HepG2 (cell line): Measurements from ENCODE around the gene MTMR4. TPM values are rescaled to one million over a fixed set of nuclear protein-coding genes. Genes with fewer than 3 reads are reported as not detected.
A peak's percentile ranks its signal among the peaks of the same experiment; 100 is the strongest.

Source experiments
- CHCHD3 ChIP-seq: sonication (generic); formaldehyde crosslinking; IDR thresholded peaks from 2 replicates; pipeline ENCODE4 v1.8.0; 2022; ENCODE audit warnings: mild to moderate bottlenecking, missing genetic modification reagents, moderate library complexity
- EED ChIP-seq: sonication (generic); formaldehyde crosslinking; IDR thresholded peaks from 2 replicates; pipeline ENCODE4 v1.5.0; 2020; ENCODE audit warnings: mild to moderate bottlenecking, missing genetic modification reagents
- HMG20A ChIP-seq: IDR thresholded peaks from 2 replicates; pipeline ENCODE4 v1.6.1; 2016; ENCODE audit warnings: borderline replicate concordance
- KLF15 ChIP-seq: sonication (generic); formaldehyde crosslinking; IDR thresholded peaks from 2 replicates; pipeline ENCODE4 v1.8.1; 2023; ENCODE audit warnings: borderline replicate concordance, mild to moderate bottlenecking, inconsistent platforms, missing genetic modification reagents, mixed read lengths
- NFYB ChIP-seq: sonication (generic); formaldehyde crosslinking; IDR thresholded peaks from 2 replicates; pipeline ENCODE4 v1.4.0; 2020; ENCODE audit warnings: missing genetic modification reagents
- RBFOX2 ChIP-seq: fragments of 200-400 bp; formaldehyde crosslinking; IDR thresholded peaks from 2 replicates; pipeline ENCODE4 v1.6.1; 2017; ENCODE audit warnings: low read depth, mild to moderate bottlenecking, low read length
- RELA ChIP-seq: sonication (generic); formaldehyde crosslinking; IDR thresholded peaks from 2 replicates; pipeline ENCODE4 v1.4.0; 2020; ENCODE audit warnings: missing genetic modification reagents
- SNRNP70 ChIP-seq: fragments of 200-400 bp; formaldehyde crosslinking; IDR thresholded peaks from 2 replicates; pipeline ENCODE4 v1.6.1; 2017; ENCODE audit warnings: mild to moderate bottlenecking, low read depth, low read length, moderate library complexity
- ZBTB3 ChIP-seq: sonication (generic); formaldehyde crosslinking; IDR thresholded peaks from 2 replicates; pipeline ENCODE4 v1.4.0; 2020; ENCODE audit warnings: low read depth, mild to moderate bottlenecking, moderate library complexity, missing genetic modification reagents, borderline replicate concordance
- ZEB1 ChIP-seq: IDR thresholded peaks from 2 replicates; pipeline ENCODE4 v1.6.1; 2012; ENCODE audit warnings: mild to moderate bottlenecking, low read depth, inconsistent platforms; ENCODE audit not compliant: insufficient replicate concordance
- ZFAT ChIP-seq: sonication (generic); formaldehyde crosslinking; conservative IDR thresholded peaks from 2 replicates; pipeline ENCODE4 v1.8.1; 2023; ENCODE audit warnings: missing genetic modification reagents, inconsistent platforms
- ZNF12 ChIP-seq: sonication (generic); formaldehyde crosslinking; IDR thresholded peaks from 2 replicates; pipeline ENCODE4 v1.5.0; 2020; ENCODE audit warnings: missing genetic modification reagents
- ZNF142 ChIP-seq: sonication (generic); formaldehyde crosslinking; IDR thresholded peaks from 2 replicates; pipeline ENCODE4 v1.4.0; 2020; ENCODE audit warnings: missing genetic modification reagents
- ZNF256 ChIP-seq: sonication (generic); formaldehyde crosslinking; conservative IDR thresholded peaks from 2 replicates; pipeline ENCODE4 v1.4.0; 2020; ENCODE audit warnings: missing genetic modification reagents
- ZNF615 ChIP-seq: sonication (generic); formaldehyde crosslinking; IDR thresholded peaks from 2 replicates; pipeline ENCODE4 v1.5.0; 2020; ENCODE audit warnings: mild to moderate bottlenecking, missing genetic modification reagents, borderline replicate concordance
- ZNF782 ChIP-seq: sonication (generic); formaldehyde crosslinking; IDR thresholded peaks from 2 replicates; pipeline ENCODE4 v1.4.0; 2020; ENCODE audit warnings: missing genetic modification reagents, mild to moderate bottlenecking, borderline replicate concordance
- ZSCAN21 ChIP-seq: sonication (generic); formaldehyde crosslinking; IDR thresholded peaks from 2 replicates; pipeline ENCODE4 v1.8.0; 2022; ENCODE audit warnings: mild to moderate bottlenecking, missing genetic modification reagents, moderate library complexity, borderline replicate concordance
- polyA plus RNA-seq, 8 experiments: library from polyadenylated mRNA; depleted of rRNA in 3 of 8; stranded (reverse) in 7 of 8; unstranded in 1 of 8; fragments of >200 nt; fragmentation: Illumina TruSeq in 4 of 8; extraction: Trizol in 4 of 8; gene quantifications; 2 replicates each; pipeline versions ENCODE4 v1.2.1 to v1.2.3, GENCODE V29; 2011 to 2016; ENCODE audit warnings: low read depth in 4 of 8, missing spikeins in 1 of 8, mixed read lengths in 1 of 8; ENCODE audit not compliant: insufficient read depth in 1 of 8
- total RNA-seq, 5 experiments: library from RNA; depleted of rRNA; stranded (reverse); fragments of >200 nt; fragmentation: Illumina TruSeq; extraction: Trizol; gene quantifications; 2 replicates each; pipeline ENCODE4 v1.2.3, GENCODE V29; 2016; ENCODE audit warnings: low read depth in 1 of 5
- TF ChIP-seq, protein P1 (sequence below): sonication (generic); formaldehyde crosslinking; IDR thresholded peaks from 2 replicates; pipeline ENCODE4 v1.4.0; 2020; ENCODE audit warnings: missing genetic modification reagents
- TF ChIP-seq, protein P2 (sequence below): sonication (generic); formaldehyde crosslinking; IDR thresholded peaks from 2 replicates; pipeline ENCODE4 v1.8.1; 2022; ENCODE audit warnings: low read depth, mild to moderate bottlenecking, missing genetic modification reagents

MTMR4 gene
- total and polyA plus RNA-seq, 2 of the 13 experiments (the other 11 are each of a cell fraction or from before 2014, with no cell fraction given), result 62.5 to 65.1 TPM

DNA sequence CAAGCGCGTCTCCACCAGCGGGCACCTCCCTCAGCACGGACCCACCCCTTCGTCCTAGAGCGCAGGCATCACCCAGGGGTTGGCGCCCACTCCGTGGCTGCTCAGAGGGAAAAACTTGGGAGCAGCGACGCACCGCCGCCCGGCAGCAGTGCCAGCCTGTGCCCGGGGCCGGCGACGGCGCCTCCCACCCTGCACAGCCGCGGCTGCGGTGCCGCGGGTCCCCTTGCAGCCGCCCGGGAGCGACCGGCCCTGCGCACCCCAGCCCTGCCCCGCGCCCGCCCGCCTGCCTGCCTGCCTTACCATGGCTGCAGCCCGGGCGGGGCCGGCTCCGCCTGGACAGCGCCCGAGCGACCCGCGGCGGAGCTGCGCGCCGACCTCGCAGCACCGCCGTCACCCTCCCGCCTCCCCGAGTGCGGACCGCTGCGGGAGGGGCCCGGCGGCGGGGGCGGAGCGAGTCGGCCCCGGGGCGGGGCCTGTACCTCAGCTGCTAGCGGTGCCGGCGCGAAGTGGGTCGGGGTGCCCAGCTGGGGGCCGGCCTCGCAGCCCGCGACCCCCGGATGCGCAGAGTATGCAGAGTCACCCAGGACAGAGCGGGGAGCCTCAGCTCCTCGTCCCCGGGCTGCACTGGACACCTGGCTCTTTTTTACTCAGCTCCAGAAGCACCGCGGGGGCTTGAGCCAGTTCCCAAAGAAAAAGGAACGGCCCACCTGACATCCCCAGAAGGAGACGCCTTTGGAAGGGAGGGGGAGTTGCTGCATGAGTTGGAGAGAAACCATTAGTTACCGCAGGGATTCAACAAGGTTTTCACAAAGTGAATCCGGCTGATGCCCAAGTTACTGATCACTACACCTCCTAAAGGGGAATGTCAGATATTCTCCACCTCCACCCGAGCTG lies 17.5 kb upstream of the MTMR4 start (continued):
- peak; percentile 93 for TF ChIP-seq ZNF142 (CRISPR knock-in tag)
- TF ChIP-seq ZFAT (CRISPR knock-in tag), result no peak
- TF ChIP-seq RBFOX2, result no peak
- no peak for TF ChIP-seq SNRNP70
- TF ChIP-seq ZNF12, result no peak
- TF ChIP-seq ZBTB3 (CRISPR knock-in tag), result no peak
- TF ChIP-seq EED (CRISPR knock-in tag), result 0 out of 2 replicates have a peak, but pooled peaks have one; percentile 34
- TF ChIP-seq, protein P1, sequence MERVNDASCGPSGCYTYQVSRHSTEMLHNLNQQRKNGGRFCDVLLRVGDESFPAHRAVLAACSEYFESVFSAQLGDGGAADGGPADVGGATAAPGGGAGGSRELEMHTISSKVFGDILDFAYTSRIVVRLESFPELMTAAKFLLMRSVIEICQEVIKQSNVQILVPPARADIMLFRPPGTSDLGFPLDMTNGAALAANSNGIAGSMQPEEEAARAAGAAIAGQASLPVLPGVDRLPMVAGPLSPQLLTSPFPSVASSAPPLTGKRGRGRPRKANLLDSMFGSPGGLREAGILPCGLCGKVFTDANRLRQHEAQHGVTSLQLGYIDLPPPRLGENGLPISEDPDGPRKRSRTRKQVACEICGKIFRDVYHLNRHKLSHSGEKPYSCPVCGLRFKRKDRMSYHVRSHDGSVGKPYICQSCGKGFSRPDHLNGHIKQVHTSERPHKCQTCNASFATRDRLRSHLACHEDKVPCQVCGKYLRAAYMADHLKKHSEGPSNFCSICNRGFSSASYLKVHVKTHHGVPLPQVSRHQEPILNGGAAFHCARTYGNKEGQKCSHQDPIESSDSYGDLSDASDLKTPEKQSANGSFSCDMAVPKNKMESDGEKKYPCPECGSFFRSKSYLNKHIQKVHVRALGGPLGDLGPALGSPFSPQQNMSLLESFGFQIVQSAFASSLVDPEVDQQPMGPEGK, result peak; percentile 82
- TF ChIP-seq, protein P2, sequence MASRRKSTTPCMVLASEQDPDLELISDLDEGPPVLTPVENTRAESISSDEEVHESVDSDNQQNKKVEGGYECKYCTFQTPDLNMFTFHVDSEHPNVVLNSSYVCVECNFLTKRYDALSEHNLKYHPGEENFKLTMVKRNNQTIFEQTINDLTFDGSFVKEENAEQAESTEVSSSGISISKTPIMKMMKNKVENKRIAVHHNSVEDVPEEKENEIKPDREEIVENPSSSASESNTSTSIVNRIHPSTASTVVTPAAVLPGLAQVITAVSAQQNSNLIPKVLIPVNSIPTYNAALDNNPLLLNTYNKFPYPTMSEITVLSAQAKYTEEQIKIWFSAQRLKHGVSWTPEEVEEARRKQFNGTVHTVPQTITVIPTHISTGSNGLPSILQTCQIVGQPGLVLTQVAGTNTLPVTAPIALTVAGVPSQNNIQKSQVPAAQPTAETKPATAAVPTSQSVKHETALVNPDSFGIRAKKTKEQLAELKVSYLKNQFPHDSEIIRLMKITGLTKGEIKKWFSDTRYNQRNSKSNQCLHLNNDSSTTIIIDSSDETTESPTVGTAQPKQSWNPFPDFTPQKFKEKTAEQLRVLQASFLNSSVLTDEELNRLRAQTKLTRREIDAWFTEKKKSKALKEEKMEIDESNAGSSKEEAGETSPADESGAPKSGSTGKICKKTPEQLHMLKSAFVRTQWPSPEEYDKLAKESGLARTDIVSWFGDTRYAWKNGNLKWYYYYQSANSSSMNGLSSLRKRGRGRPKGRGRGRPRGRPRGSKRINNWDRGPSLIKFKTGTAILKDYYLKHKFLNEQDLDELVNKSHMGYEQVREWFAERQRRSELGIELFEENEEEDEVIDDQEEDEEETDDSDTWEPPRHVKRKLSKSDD (CRISPR knock-in tag), result 0 out of 2 replicates have a peak, but pooled peaks have one; percentile 41
- TF ChIP-seq CHCHD3 (CRISPR knock-in tag), result no peak
- no peak for TF ChIP-seq ZNF782
- TF ChIP-seq RELA (CRISPR knock-in tag), result no peak
- TF ChIP-seq NFYB (CRISPR knock-in tag), result no peak
- TF ChIP-seq KLF15 (CRISPR knock-in tag), result no peak
- TF ChIP-seq HMG20A (CRISPR knock-in tag), result no peak
- no peak for TF ChIP-seq ZNF256 (CRISPR knock-in tag)
- TF ChIP-seq ZNF615, result no peak
- TF ChIP-seq ZEB1, result no peak
- TF ChIP-seq ZSCAN21 (CRISPR knock-in tag), result peak; percentile 55; the same call in 1 of the 2 replicates
